Neural progenitor cell (in vitro differentiated cells): ENCODE measurements around the gene IQCH. TPM values are rescaled to one million over a fixed set of nuclear protein-coding genes. Genes with fewer than 3 reads are reported as not detected.

Source experiments
- DNase-seq: peaks from one replicate; pipeline ENCODE4 v3.0.0-alpha.2; 2016; ENCODE audit warnings: low spot score
- H2AFZ ChIP-seq: fragments of 200-600 bp; sonication (generic); replicated peaks from 2 replicates; pipeline ENCODE4 v1.6.1; 2016; ENCODE audit warnings: antibody characterized with exemption
- H3F3A ChIP-seq: fragments of 200-600 bp; sonication (generic); 2 replicates; pipeline ENCODE4 v1.6.1; 2016; ENCODE audit warnings: antibody characterized with exemption, low read depth
- H3K27ac ChIP-seq: fragments of 200-600 bp; sonication (generic); 2 replicates; pipeline ENCODE4 v1.5.1; 2016; ENCODE audit warnings: mild to moderate bottlenecking
- H3K27me3 ChIP-seq: fragments of 200-600 bp; sonication (generic); 2 replicates; pipeline ENCODE4 v1.6.1; 2016; ENCODE audit warnings: mild to moderate bottlenecking, moderate library complexity
- H3K36me3 ChIP-seq: fragments of 200-600 bp; sonication (generic); 2 replicates; pipeline ENCODE4 v1.5.1; 2016
- H3K4me1 ChIP-seq: fragments of 200-600 bp; sonication (generic); 2 replicates; pipeline ENCODE4 v1.6.1; 2016; ENCODE audit warnings: mixed run types
- H3K4me2 ChIP-seq: fragments of 200-600 bp; sonication (generic); 2 replicates; pipeline ENCODE4 v1.6.1; 2016
- H3K4me3 ChIP-seq: fragments of 200-600 bp; sonication (generic); 2 replicates; pipeline ENCODE4 v1.5.1; 2016
- H3K79me2 ChIP-seq: fragments of 200-600 bp; sonication (generic); 2 replicates; pipeline ENCODE4 v1.6.1; 2016; ENCODE audit warnings: low read depth
- H3K9ac ChIP-seq: fragments of 200-600 bp; sonication (generic); 2 replicates; pipeline ENCODE4 v1.6.1; 2016
- H3K9me3 ChIP-seq: fragments of 200-600 bp; sonication (generic); 2 replicates; pipeline ENCODE4 v1.5.1; 2016; ENCODE audit warnings: low read depth
- H4K20me1 ChIP-seq: fragments of 200-600 bp; sonication (generic); 2 replicates; pipeline ENCODE4 v1.6.1; 2016; ENCODE audit warnings: low read depth
- H3K27ac Mint-ChIP-seq: 3 replicates; pipeline ENCODE4 v1.8.0; 2021; ENCODE audit warnings: mixed read lengths
- H3K27me3 Mint-ChIP-seq: 2 replicates; pipeline ENCODE4 v1.8.0; 2022; ENCODE audit warnings: low read depth, mild to moderate bottlenecking, inconsistent platforms, moderate library complexity, mixed read lengths; ENCODE audit not compliant: insufficient read depth
- H3K36me3 Mint-ChIP-seq: 3 replicates; pipeline ENCODE4 v1.8.0; 2021; ENCODE audit warnings: mixed read lengths
- H3K4me1 Mint-ChIP-seq: 3 replicates; pipeline ENCODE4 v1.8.0; 2021; ENCODE audit warnings: mixed read lengths
- H3K4me3 Mint-ChIP-seq: 3 replicates; pipeline ENCODE4 v1.8.0; 2021; ENCODE audit warnings: mild to moderate bottlenecking, moderate library complexity, mixed read lengths
- H3K9me3 Mint-ChIP-seq: 3 replicates; pipeline ENCODE4 v1.8.0; 2020; ENCODE audit warnings: mixed read lengths
- EZH2 ChIP-seq: fragments of 200-600 bp; sonication (generic); IDR thresholded peaks from 2 replicates; pipeline ENCODE4 v1.6.1; 2017; ENCODE audit warnings: antibody characterized with exemption, mild to moderate bottlenecking, moderate library complexity
- EZH2phosphoT487 ChIP-seq: fragments of 200-600 bp; sonication (generic); IDR thresholded peaks from 2 replicates; pipeline ENCODE4 v1.6.1; 2017; ENCODE audit warnings: antibody characterized with exemption
- total RNA-seq: library from RNA; depleted of rRNA; stranded (reverse); fragments of >200 nt; gene quantifications from 2 replicates; pipeline ENCODE4 v1.2.3, GENCODE V29; 2015; ENCODE audit warnings: low replicate concordance
- TF ChIP-seq, protein P1 (sequence below): fragments of 200-600 bp; sonication (generic); IDR thresholded peaks from 2 replicates; pipeline ENCODE4 v1.5.1; 2017; ENCODE audit warnings: antibody characterized with exemption, mild to moderate bottlenecking

Gene IQCH
- total RNA-seq, 1 donor from 2014 or later, result 21.0 TPM

DNA sequence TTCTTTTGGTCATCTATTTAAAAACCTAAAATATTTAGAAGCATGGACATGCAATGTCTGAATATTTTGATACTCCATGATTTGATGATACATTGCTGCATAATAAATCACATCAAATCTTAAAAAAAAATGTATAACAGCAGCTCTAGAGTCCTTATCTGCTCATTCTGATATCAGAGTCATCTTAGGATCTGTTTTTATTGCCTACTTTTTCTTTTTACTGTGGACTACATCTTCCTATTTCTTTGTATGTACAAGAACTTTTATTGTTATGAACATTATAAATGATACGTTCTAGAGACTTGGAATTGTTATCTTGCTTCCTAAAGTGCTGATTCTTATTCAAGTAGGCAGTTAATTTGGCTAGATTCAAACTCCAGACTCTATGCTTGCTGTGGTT, 72.7 kb downstream of the IQCH start:
- Histone ChIP-seq H3K79me2 (no peaks in the 10 kb centered on the region), H3K27me3 (no peaks in the 10 kb centered on the region), H3K36me3 (no peaks in the 10 kb centered on the region), H3K4me3 (no peak overlapping the region), H3K9me3 (peaks cover 11% of the 10 kb centered on the region), H3K9ac (no peak overlapping the region), H3K4me1 (peaks cover 7% of the 10 kb centered on the region), H3K27ac (no peak overlapping the region), H2AFZ (no peak overlapping the region), H4K20me1 (no peaks in the 10 kb centered on the region), H3K4me2 (no peak overlapping the region), H3F3A (peaks cover 6% of the 10 kb centered on the region)
- TF ChIP-seq, protein P1, sequence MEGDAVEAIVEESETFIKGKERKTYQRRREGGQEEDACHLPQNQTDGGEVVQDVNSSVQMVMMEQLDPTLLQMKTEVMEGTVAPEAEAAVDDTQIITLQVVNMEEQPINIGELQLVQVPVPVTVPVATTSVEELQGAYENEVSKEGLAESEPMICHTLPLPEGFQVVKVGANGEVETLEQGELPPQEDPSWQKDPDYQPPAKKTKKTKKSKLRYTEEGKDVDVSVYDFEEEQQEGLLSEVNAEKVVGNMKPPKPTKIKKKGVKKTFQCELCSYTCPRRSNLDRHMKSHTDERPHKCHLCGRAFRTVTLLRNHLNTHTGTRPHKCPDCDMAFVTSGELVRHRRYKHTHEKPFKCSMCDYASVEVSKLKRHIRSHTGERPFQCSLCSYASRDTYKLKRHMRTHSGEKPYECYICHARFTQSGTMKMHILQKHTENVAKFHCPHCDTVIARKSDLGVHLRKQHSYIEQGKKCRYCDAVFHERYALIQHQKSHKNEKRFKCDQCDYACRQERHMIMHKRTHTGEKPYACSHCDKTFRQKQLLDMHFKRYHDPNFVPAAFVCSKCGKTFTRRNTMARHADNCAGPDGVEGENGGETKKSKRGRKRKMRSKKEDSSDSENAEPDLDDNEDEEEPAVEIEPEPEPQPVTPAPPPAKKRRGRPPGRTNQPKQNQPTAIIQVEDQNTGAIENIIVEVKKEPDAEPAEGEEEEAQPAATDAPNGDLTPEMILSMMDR, result no peak
- TF ChIP-seq EZH2phosphoT487, result no peak
- TF ChIP-seq EZH2, result no peak
- Mint-ChIP-seq H3K27ac (no peak overlapping the region), H3K9me3 (peaks cover 16% of the 10 kb centered on the region), H3K27me3 (peaks cover 2% of the 10 kb centered on the region), H3K4me1 (no peaks in the 10 kb centered on the region), H3K36me3 (no peaks in the 10 kb centered on the region), H3K4me3 (no peak overlapping the region)
- no peak for DNase-seq

DNA sequence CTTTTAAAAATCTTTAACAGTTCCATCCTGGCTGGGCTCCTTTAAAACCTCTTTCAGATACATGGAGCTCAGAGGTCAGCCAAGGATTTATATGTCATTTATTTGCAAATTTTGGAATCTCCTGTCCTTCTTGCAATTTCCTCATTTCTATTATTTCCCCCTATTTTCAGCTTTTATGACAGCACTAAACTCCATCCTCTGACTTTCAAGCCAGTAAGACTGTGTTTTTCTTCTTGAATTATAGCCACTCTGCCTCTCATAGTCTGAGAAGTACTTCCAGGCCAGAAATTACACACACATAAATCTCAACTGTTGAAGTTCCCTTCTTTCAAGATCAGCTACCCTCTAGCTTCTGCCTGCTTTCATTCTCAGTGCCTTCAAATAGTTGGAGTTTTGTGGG, 73.2 kb downstream of the IQCH start:
- H3K9me3 ChIP-seq, result peaks cover 11% of the 10 kb centered on the region
- H2AFZ ChIP-seq, result no peak overlapping the region
- no peak overlapping the region for H3K9ac ChIP-seq
- H3K27ac Mint-ChIP-seq, result no peak overlapping the region
- H3K4me1 ChIP-seq, result peaks cover 7% of the 10 kb centered on the region
- H3K4me1 Mint-ChIP-seq, result no peaks in the 10 kb centered on the region
- H3K79me2 ChIP-seq, result no peaks in the 10 kb centered on the region
- H3K36me3 ChIP-seq, result no peaks in the 10 kb centered on the region
- H3K27me3 ChIP-seq, result no peaks in the 10 kb centered on the region
- H3K36me3 Mint-ChIP-seq, result no peaks in the 10 kb centered on the region
- no peaks in the 10 kb centered on the region for H4K20me1 ChIP-seq
- H3K27ac ChIP-seq, result no peak overlapping the region
- peaks cover 6% of the 10 kb centered on the region for H3F3A ChIP-seq
- TF ChIP-seq, protein P1, result no peak
- no peak for TF ChIP-seq EZH2phosphoT487
- no peak for TF ChIP-seq EZH2
- H3K4me3 ChIP-seq, result no peak overlapping the region
- H3K4me3 Mint-ChIP-seq, result no peak overlapping the region
- no peak for DNase-seq
- H3K27me3 Mint-ChIP-seq, result peaks cover 2% of the 10 kb centered on the region
- peaks cover 12% of the 10 kb centered on the region for H3K9me3 Mint-ChIP-seq
- H3K4me2 ChIP-seq, result no peak overlapping the region

DNA sequence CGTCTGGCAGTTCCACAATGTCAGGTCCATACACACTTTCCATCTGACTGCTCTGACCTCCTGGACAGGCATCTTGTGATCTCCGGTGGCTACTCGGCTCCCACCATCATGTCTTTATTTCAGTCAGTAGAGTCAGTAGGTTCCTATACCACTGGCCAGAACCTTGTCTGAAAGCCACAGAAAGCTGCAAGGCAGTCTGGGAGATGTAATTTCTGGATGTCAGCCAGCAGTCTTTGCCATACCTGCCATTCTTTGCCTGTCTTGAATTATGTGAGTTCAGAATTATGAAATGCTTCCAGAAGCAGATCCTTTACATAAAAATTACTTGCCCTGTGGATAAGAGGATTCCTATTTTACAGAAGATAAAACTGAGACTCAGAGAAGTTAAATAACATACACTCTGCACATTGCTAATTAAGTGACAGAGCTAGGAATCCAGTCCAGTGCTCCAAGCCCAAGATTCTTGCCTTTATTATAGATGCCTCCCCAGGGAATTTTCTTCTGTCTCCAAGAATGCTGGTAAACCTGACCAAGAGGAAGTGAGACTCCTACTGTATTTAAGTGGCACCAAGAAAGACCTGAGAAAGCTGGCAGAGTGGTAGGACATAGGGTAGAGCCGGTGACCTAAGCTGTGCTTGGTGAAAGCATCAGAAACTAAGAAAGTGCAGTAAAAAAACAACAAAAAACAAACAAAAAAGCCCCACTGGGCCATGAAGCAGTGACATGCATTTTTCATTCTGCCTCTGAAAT, 75.6 kb downstream of the IQCH start:
- Mint-ChIP-seq H3K27me3 (peaks cover 2% of the 10 kb centered on the region), H3K9me3 (peaks cover 9% of the 10 kb centered on the region), H3K36me3 (no peaks in the 10 kb centered on the region), H3K27ac (no peak overlapping the region), H3K4me1 (no peaks in the 10 kb centered on the region), H3K4me3 (no peak overlapping the region)
- Histone ChIP-seq H3K9ac (no peak overlapping the region), H3K36me3 (no peaks in the 10 kb centered on the region), H3K27ac (no peak overlapping the region), H3K79me2 (no peaks in the 10 kb centered on the region), H3K4me2 (no peak overlapping the region), H3F3A (no peaks in the 10 kb centered on the region), H2AFZ (no peak overlapping the region), H3K9me3 (peaks cover 11% of the 10 kb centered on the region), H3K4me1 (peaks cover under 1% of the 10 kb centered on the region), H4K20me1 (no peaks in the 10 kb centered on the region), H3K4me3 (no peak overlapping the region), H3K27me3 (no peaks in the 10 kb centered on the region)
- TF ChIP-seq EZH2 (no peak), EZH2phosphoT487 (no peak)
- TF ChIP-seq, protein P1, result no peak
- DNase-seq, result no peak
